Neural crest cell (in vitro differentiated cells): ENCODE measurements around the gene TBX20. TPM values are rescaled to one million over a fixed set of nuclear protein-coding genes. Genes with fewer than 3 reads are reported as not detected.

Source experiments
- total RNA-seq: library from RNA; stranded (reverse); gene quantifications from 2 replicates; pipeline ENCODE4 v1.2.1, GENCODE V29; 2021

TBX20 gene
- total RNA-seq, 1 donor from 2014 or later: 4.6 TPM

Other genes starting within 250 kb of the TBX20 start
- gene DPY19L1, start 216.6 kb downstream of the TBX20 start, total RNA-seq: 34.3 and 37.4 TPM in 2 replicates